Measurements from ENCODE around the gene PGAP3.

PGAP3 gene

GRCh38 chr17:39636587-39636926, 51.3 kb downstream of the PGAP3 start:
- DNase-seq = no peak

- DNase-seq = no peak
Measured at GRCh38 chr17:39635614-39636176, 52.2 kb downstream of the PGAP3 start.

- DNase-seq = no peak
Measured at GRCh38 chr17:39634384-39634871, 53.4 kb downstream of the PGAP3 start.

GRCh38 chr17:39633570-39634183, 54.2 kb downstream of the PGAP3 start:
- DNase-seq = no peak

- no peak for DNase-seq
Measured at GRCh38 chr17:39632153-39632941, 55.5 kb downstream of the PGAP3 start.

- no peak for DNase-seq
Measured at GRCh38 chr17:39631403-39631802, 56.5 kb downstream of the PGAP3 start.

- DNase-seq = no peak
Measured at GRCh38 chr17:39629898-39630297, 58.0 kb downstream of the PGAP3 start.

GRCh38 chr17:39629494-39629880, 58.4 kb downstream of the PGAP3 start:
- no peak for DNase-seq

- DNase-seq = no peak
Measured at GRCh38 chr17:39628655-39629493, 59.0 kb downstream of the PGAP3 start.

GRCh38 chr17:39627712-39628516, 59.9 kb downstream of the PGAP3 start:
- no peak for DNase-seq

GRCh38 chr17:39627047-39627711, 60.7 kb downstream of the PGAP3 start:
- DNase-seq = no peak

GRCh38 chr17:39626171-39627046, 61.4 kb downstream of the PGAP3 start, which contains the start of gene PPP1R1B:
Gene PPP1R1B, plus strand, starts transcription at chr17:39626952. Its CDS starts 441 bp downstream, at chr17:39627393.
- no peak for DNase-seq

- no peak for DNase-seq
Measured at GRCh38 chr17:39625198-39625785, 62.6 kb downstream of the PGAP3 start.

GRCh38 chr17:39624313-39624712, 63.5 kb downstream of the PGAP3 start:
- DNase-seq = no peak

GRCh38 chr17:39623356-39623950, 64.4 kb downstream of the PGAP3 start:
- DNase-seq = peak; percentile 73

GRCh38 chr17:39622380-39623006, 65.4 kb downstream of the PGAP3 start:
- peak; percentile 25 for DNase-seq

- DNase-seq = peak; percentile 86
Measured at GRCh38 chr17:39621523-39622379, 66.1 kb downstream of the PGAP3 start.

All from activated effector memory CD4-positive, alpha-beta T cell treated with Interleukin-2 at 50 U/mL for 16 hours (primary cell).